Thymus (tissue), 11 donors: Measurements from ENCODE around the gene GLUD2. TPM values are rescaled to one million over a fixed set of nuclear protein-coding genes. Genes with fewer than 3 reads are reported as not detected.

Source experiments
- DNase-seq, 9 donors: peaks; one replicate each; pipeline ENCODE4 v3.0.0-alpha.2; 2013; ENCODE audit warnings: low spot score in 9 of 9, low read depth in 6 of 9, missing footprints in 1 of 9
- H3K27ac ChIP-seq, 2 donors: one replicate each; pipeline ENCODE4 v1.5.1; 2013; ENCODE audit warnings: control low read depth in 1 of 2, low read depth in 1 of 2, low read length in 1 of 2, mild to moderate bottlenecking in 1 of 2, moderate library complexity in 1 of 2
- H3K27me3 ChIP-seq, 2 donors: one replicate each; pipeline ENCODE4 v1.5.1; 2013; ENCODE audit warnings: low read length in 1 of 2; ENCODE audit not compliant: control insufficient read depth in 2 of 2, insufficient read depth in 1 of 2
- H3K36me3 ChIP-seq, 2 donors: one replicate each; pipeline ENCODE4 v1.5.1; 2013; ENCODE audit warnings: low read length in 1 of 2, mild to moderate bottlenecking in 1 of 2, moderate library complexity in 1 of 2; ENCODE audit not compliant: control insufficient read depth in 2 of 2, insufficient read depth in 2 of 2
- H3K4me1 ChIP-seq, 2 donors: one replicate each; pipeline ENCODE4 v1.5.1; 2013; ENCODE audit warnings: low read length in 2 of 2; ENCODE audit not compliant: control insufficient read depth in 2 of 2, insufficient read depth in 2 of 2
- H3K4me3 ChIP-seq, 2 donors: one replicate each; pipeline ENCODE4 v1.5.1; 2013; ENCODE audit warnings: low read length in 2 of 2, control low read depth in 1 of 2, mild to moderate bottlenecking in 1 of 2
- H3K9me3 ChIP-seq, 2 donors: one replicate each; pipeline ENCODE4 v1.5.1; 2013; ENCODE audit warnings: low read length in 1 of 2, mild to moderate bottlenecking in 1 of 2; ENCODE audit not compliant: control insufficient read depth in 2 of 2, insufficient read depth in 1 of 2
- WGBS: extraction: QIAGEN DNeasy Blood & Tissue Kit; methylation state at CpG from one replicate; pipeline ENCODE4 v1.1.7; 2013; 5-methylcytosine and 5-hydroxymethylcytosine counted together
- polyA plus RNA-seq: library from polyadenylated mRNA; stranded (reverse); fragments of 200-250 nt; gene quantifications from one replicate; pipeline ENCODE4 v1.2.3, GENCODE V29; 2013
- total RNA-seq: library from RNA; stranded (reverse); fragments of 120-200 nt; gene quantifications from one replicate; pipeline ENCODE4 v1.2.4, GENCODE V29; 2013
- donor health status: healthy.

GLUD2 gene
- total and polyA plus RNA-seq, 2 donors: 0.23 to 0.71 TPM

- no peak overlapping the region for H3K4me3 ChIP-seq
These were observed 32.6 kb upstream of the GLUD2 start for GRCh38 chrX:121014826-121015225.

GRCh38 chrX:121028419-121028818 is 19.0 kb upstream of the GLUD2 start:
- H3K4me3 ChIP-seq: no peak overlapping the region
- no peak overlapping the region for H3K27ac ChIP-seq
- no peaks in the 10 kb centered on the region for H3K36me3 ChIP-seq
- DNase-seq: no peak
- no peaks in the 10 kb centered on the region for H3K4me1 ChIP-seq
- WGBS: 88% methylated on average over 1 of the region's 1 CpG
- no peaks in the 10 kb centered on the region for H3K9me3 ChIP-seq
- no peaks in the 10 kb centered on the region for H3K27me3 ChIP-seq

More at GRCh38 chrX:121014826-121015225, 32.6 kb upstream of the GLUD2 start:
- no peak for DNase-seq
- Histone ChIP-seq H3K4me1 (no peaks in the 10 kb centered on the region), H3K27ac (no peak overlapping the region), H3K9me3 (no peaks in the 10 kb centered on the region), H3K36me3 (no peaks in the 10 kb centered on the region), H3K27me3 (no peaks in the 10 kb centered on the region)
- 96% methylated on average over 2 of the region's 2 CpGs for WGBS

GRCh38 chrX:121030083-121030482 is 17.3 kb upstream of the GLUD2 start:
- H3K4me1 ChIP-seq: no peaks in the 10 kb centered on the region
- H3K4me3 ChIP-seq: no peak overlapping the region
- no peaks in the 10 kb centered on the region for H3K36me3 ChIP-seq
- no peaks in the 10 kb centered on the region for H3K27me3 ChIP-seq
- no peak for DNase-seq
- H3K27ac ChIP-seq: no peak overlapping the region
- H3K9me3 ChIP-seq: no peaks in the 10 kb centered on the region
- 97% methylated on average over 4 of the region's 4 CpGs for whole genome bisulfite sequencing

GRCh38 chrX:121032531-121032930 is 14.9 kb upstream of the GLUD2 start:
- 84% methylated on average over 2 of the region's 2 CpGs for WGBS
- Histone ChIP-seq H3K4me3 (no peak overlapping the region), H3K9me3 (no peaks in the 10 kb centered on the region), H3K36me3 (no peaks in the 10 kb centered on the region), H3K4me1 (no peaks in the 10 kb centered on the region), H3K27ac (no peak overlapping the region), H3K27me3 (no peaks in the 10 kb centered on the region)
- DNase-seq: no peak

GRCh38 chrX:121036137-121036536 is 11.3 kb upstream of the GLUD2 start:
- Histone ChIP-seq H3K27me3 (no peaks in the 10 kb centered on the region), H3K4me3 (no peak overlapping the region), H3K27ac (no peak overlapping the region), H3K36me3 (no peaks in the 10 kb centered on the region), H3K9me3 (no peaks in the 10 kb centered on the region), H3K4me1 (no peaks in the 10 kb centered on the region)
- DNase-seq: no peak
- 92% methylated on average over 3 of the region's 3 CpGs for WGBS

GRCh38 chrX:121036951-121037350 is 10.5 kb upstream of the GLUD2 start:
- Histone ChIP-seq H3K9me3 (no peaks in the 10 kb centered on the region), H3K27ac (no peak overlapping the region), H3K36me3 (no peaks in the 10 kb centered on the region), H3K4me3 (no peak overlapping the region), H3K4me1 (no peaks in the 10 kb centered on the region), H3K27me3 (no peaks in the 10 kb centered on the region)
- 83% methylated on average over 4 of the region's 4 CpGs for WGBS
- no peak for DNase-seq

GRCh38 chrX:121050781-121051180 is 3.4 kb downstream of the GLUD2 start:
- Histone ChIP-seq H3K4me1 (no peaks in the 10 kb centered on the region), H3K4me3 (no peak overlapping the region), H3K9me3 (no peaks in the 10 kb centered on the region), H3K27ac (no peak overlapping the region), H3K27me3 (peaks cover 0 to 7% of the 10 kb centered on the region in 2 donors), H3K36me3 (no peaks in the 10 kb centered on the region)
- DNase-seq: no peak

- no peak for DNase-seq
- Histone ChIP-seq H3K4me3 (no peak overlapping the region), H3K4me1 (no peaks in the 10 kb centered on the region), H3K36me3 (no peaks in the 10 kb centered on the region), H3K27ac (no peak overlapping the region), H3K27me3 (peaks cover 0 to 7% of the 10 kb centered on the region in 2 donors), H3K9me3 (no peaks in the 10 kb centered on the region)
- WGBS: 92% methylated on average over 2 of the region's 2 CpGs
These were observed 4.7 kb downstream of the GLUD2 start for GRCh38 chrX:121052122-121052521.

GRCh38 chrX:121062289-121062688 is 14.9 kb downstream of the GLUD2 start:
- Histone ChIP-seq H3K9me3 (no peaks in the 10 kb centered on the region), H3K36me3 (no peaks in the 10 kb centered on the region), H3K27ac (no peak overlapping the region), H3K4me1 (no peaks in the 10 kb centered on the region), H3K4me3 (no peak overlapping the region), H3K27me3 (no peaks in the 10 kb centered on the region)
- no peak for DNase-seq
- WGBS: 95% methylated on average over 3 of the region's 3 CpGs

GRCh38 chrX:121064579-121064978 is 17.2 kb downstream of the GLUD2 start:
- Histone ChIP-seq H3K27ac (no peak overlapping the region), H3K36me3 (no peaks in the 10 kb centered on the region), H3K9me3 (no peaks in the 10 kb centered on the region), H3K4me1 (no peaks in the 10 kb centered on the region), H3K27me3 (no peaks in the 10 kb centered on the region), H3K4me3 (no peak overlapping the region)
- DNase-seq: no peak
- WGBS: 94% methylated on average over 6 of the region's 6 CpGs
